RPMI7951 (cell line): ENCODE results near the gene C2CD2. TPM values are rescaled to one million over a fixed set of nuclear protein-coding genes. Genes with fewer than 3 reads are reported as not detected.

ENCODE experiments used
- DNase-seq: peaks from one replicate; pipeline ENCODE4 v3.0.0-alpha.2; 2012; ENCODE audit warnings: low read depth
- total RNA-seq: library from RNA; depleted of rRNA; stranded (reverse); fragments of >200 nt; shearing (Covaris generic); gene quantifications from 2 replicates; pipeline ENCODE4 v1.2.3, GENCODE V29; 2014; rRNA removed

C2CD2 gene
- total RNA-seq, 1 experiment from 2014 or later, result 18.5 TPM

DNA sequence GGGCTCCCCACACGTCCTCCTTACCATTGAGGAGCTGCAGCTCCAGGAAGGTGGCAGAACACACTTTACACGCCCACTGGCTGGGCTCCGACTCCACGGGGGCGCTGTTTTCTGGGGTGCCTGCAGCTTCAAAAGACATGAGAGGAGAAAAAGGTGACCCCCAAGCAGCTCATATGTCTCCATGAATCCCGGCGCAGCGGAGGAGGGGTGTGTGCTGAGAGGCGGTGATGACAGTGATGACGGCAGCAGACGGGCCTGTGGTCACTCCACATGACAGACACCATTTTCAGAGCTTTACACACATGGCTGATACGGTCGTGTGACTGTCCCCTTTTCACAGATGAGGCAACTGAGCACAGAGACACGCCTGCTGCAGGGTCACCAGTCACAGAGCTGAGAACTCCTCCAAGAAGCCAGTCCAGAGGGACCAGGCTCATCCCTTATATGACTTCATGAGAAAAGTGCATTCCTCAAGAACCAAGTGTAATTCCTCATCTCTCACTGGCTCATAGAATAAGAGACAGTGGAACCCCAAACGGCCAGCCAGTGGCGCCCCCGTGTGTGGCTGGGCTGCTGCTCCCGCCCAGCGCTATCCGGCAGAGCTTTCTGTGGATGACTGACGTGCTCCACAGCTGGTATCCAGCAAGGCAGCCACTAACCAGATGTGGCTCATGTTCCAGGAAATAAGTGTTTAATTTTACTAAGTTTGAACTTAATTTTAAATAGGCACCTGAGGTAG, 106.6 kb downstream of the C2CD2 start:
- DNase-seq, result no peak

DNA sequence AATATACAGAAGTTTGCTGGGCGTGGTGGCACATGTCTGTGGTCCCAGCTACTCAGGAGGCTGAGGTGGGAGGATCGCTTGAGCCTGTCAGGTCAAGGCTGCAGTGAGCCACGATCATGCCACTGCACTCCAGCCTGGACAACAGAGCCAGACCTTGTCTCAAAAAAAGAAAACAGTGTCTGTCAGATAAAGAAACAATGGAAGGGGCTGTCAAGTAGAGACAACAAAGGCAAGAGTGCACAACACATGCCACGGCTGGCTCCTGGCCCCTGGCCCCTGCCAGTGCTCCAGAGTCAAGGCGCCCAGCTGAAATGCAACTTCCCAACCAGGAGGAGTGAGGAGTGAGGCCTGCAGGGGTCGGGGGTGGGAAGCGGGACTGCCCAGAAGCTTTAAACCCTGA, 107.3 kb downstream of the C2CD2 start:
- no peak for DNase-seq

DNA sequence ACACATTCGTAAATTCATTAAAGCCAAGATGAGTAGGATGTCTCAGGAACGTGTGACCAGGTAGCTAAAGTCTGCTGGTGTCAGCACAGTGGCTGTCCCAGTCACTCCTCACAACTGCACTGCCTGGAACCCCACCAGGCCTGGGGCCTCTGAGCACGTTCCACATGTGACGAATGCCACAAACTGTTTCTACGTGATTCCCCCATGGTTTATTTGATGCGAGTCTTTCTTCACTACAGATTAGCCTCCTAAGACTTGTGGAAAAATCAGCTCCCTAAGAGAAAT, 107.8 kb downstream of the C2CD2 start:
- DNase-seq, result no peak

DNA sequence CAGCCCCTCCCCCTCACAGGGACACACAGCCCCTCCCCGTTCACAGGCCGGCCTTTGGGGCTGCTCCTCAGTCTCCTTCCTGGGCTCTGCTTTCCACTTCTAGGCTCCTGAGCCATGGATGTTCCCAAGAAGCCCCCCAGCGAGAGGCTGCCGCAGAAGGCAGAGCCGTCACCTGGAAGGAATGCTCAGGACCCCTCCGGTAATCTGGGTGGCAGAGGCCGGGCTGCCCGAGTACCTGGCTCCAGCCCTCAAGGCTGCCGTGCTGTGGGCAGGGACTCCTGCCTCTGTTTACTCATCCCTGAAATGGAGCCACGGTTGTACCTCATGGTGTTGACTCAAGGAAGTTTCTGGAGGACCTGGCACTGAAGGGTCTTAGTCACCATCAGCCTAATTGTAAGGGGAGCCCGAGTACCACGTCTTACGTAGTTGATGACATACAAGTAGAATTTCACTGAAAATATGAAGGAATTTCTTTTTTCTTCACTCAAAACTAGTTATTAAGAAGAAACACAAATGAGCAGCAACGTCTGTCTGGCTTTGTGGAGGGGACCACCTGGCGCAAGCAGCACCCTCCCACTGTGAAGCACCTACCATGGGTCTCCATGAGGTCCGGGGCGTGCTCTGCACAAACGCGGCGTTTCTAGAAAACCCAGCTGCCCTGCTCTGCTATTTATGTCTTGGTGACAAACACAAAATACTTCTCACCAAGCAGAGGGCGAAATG, 108.3 kb downstream of the C2CD2 start:
- no peak for DNase-seq

DNA sequence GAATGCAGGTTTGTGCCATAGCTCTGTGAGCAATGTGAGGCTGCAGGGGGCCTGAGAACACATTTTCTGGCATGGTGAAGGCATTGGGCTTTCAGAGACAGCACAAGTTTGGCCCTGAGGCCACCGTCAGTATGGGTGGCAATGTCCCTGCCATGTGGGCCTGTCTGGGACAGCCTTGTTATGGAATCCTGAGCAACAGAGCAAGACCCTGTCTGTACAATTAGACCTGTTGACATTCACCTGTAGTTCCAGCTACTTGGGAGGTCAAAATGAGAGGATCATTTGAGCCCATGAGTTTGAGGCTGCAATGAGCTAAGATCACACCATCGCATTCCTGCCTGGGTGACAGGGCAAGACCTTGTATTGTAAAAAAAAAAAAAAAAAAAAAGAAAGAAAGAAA, 110.2 kb downstream of the C2CD2 start:
- no peak for DNase-seq

DNA sequence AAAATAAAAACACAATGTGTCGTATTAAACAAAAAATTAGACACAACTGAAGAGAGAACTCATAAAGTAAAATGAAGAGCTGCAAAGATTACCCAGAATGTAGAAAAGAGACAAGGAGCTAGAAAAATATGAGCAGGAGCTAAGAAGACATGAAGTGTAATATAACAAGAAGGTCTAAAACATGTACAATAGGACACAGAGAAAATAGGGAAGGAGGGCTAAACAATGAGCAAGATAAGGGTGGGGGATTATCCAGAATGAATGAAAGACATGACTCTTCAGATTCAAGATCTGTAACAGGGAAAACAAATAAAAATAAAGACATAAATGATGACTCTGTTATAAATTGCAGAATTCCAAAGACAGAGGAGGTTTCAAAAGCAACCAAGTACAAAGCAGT, 112.9 kb downstream of the C2CD2 start:
- DNase-seq, result no peak

DNA sequence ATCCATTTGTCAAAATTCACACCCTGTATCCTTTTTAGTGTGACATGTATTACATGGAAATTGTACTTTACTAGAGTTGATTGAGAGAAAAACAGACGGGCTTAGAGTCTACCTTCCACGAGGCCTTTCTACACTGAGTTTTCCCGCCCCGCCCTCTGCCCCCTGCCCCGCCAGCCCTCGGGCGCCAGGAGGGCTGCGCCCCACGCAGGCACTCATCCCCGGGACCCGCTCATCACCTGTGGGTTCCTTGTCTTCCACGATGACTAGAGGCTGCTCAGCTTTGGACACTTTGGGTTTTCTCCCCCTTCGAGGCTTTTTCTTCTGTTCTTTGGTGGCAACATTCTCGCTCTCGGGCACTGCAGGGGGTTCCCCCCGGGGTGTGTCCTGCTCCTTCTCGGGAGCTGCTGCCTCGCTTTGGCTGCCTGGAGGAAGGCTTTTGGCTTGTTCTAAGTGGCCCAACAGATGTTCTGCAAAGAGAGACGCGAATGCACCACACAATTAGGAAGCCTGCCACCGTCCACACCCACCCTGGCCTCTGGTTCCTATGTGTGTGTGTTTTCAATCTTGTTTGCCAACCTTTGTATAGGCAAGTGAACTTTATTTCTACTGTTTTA, 114.3 kb downstream of the C2CD2 start:
- no peak for DNase-seq

DNA sequence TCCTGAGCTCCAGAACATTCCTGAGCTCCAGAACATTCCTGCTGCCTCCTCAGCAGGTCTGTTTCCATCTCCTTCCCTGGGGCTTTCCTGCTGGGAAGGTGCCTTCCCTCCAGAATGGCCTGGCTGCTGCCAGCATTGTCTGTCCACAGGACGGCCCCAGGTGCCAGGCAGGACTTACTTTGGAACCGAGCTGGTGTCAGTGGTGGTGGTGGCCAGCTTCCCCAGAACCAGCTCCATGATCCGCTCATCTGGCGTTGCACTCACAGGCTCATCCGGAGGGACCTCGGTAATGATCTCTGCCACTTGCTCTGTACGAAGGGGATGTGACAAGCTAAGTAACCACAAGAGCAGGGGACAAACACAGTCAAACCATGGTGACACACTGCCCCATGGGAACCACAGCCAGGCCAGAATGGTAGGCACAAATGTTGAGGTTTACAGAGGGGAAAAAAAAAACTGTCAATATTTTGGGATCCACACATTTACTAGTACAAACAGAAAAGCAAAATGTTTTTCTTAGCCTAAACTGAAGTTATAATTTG, 116.0 kb downstream of the C2CD2 start:
- no peak for DNase-seq

GRCh38 chr21:41836166-41837015, 117.4 kb downstream of the C2CD2 start:
- DNase-seq, result no peak

- no peak for DNase-seq
Measured at GRCh38 chr21:41835711-41836154, 118.1 kb downstream of the C2CD2 start.

Other genes starting within 250 kb of the C2CD2 start
- 10.3 and 12.3 TPM in 2 replicates for gene RIPK4, start 187.0 kb downstream of the C2CD2 start, total RNA-seq
- 2.4 and 3.9 TPM in 2 replicates for gene PRDM15, start 74.7 kb downstream of the C2CD2 start, total RNA-seq
- 13.4 and 15.7 TPM in 2 replicates for gene ZBTB21, start 56.3 kb upstream of the C2CD2 start, total RNA-seq
- gene UMODL1, start 117.3 kb upstream of the C2CD2 start, total RNA-seq, result not detected in 2 replicates